Uterus (tissue), 2 donors: ENCODE data around the gene LGALS3.

ENCODE experiments used
- CTCF ChIP-seq, 4 experiments: fragments of 200-600 bp in 2 of 4; fragments of 450-650 bp in 2 of 4; sonication (generic) in 2 of 4; IDR thresholded peaks; one replicate each; pipeline ENCODE4 v1.5.1; 2016 to 2019; ENCODE audit warnings: antibody characterized with exemption in 4 of 4, mild to moderate bottlenecking in 2 of 4, moderate library complexity in 1 of 4
- POLR2A ChIP-seq, 2 donors: fragments of 450-650 bp; IDR thresholded peaks; one replicate each; pipeline ENCODE4 v1.6.1; 2016; ENCODE audit warnings: antibody characterized with exemption in 2 of 2, mild to moderate bottlenecking in 1 of 2, moderate library complexity in 1 of 2

- no peak for TF ChIP-seq CTCF (IDR thresholded peaks at IDR 0.05)
- TF ChIP-seq POLR2A (IDR thresholded peaks at IDR 0.05), result no peak
These were observed 24.9 kb downstream of the LGALS3 start for GRCh38 chr14:55153951-55154350.
